Nephron (organoid): ENCODE results near the gene MEMO1.

Source experiments
- H3K27ac Mint-ChIP-seq, 3 experiments: 2 replicates each; pipeline ENCODE4 v1.8.0; 2020; ENCODE audit warnings: mixed read lengths in 3 of 3, mild to moderate bottlenecking in 2 of 3, moderate library complexity in 1 of 3
- H3K27me3 Mint-ChIP-seq: 2 replicates; pipeline ENCODE4 v1.8.0; 2021; ENCODE audit warnings: low read depth, mild to moderate bottlenecking, moderate library complexity, mixed read lengths
- H3K36me3 Mint-ChIP-seq: 2 replicates; pipeline ENCODE4 v1.8.0; 2020; ENCODE audit warnings: low read depth, mixed read lengths
- H3K4me1 Mint-ChIP-seq: 2 replicates; pipeline ENCODE4 v1.8.0; 2020; ENCODE audit warnings: mixed read lengths
- H3K4me3 Mint-ChIP-seq, 3 experiments: 2 replicates each; pipeline ENCODE4 v1.8.0; 2020; ENCODE audit warnings: mild to moderate bottlenecking in 3 of 3, mixed read lengths in 3 of 3, moderate library complexity in 2 of 3
- H3K9me3 Mint-ChIP-seq: 2 replicates; pipeline ENCODE4 v1.8.0; 2020; ENCODE audit warnings: mixed read lengths
- CTCF ChIP-seq, 3 experiments: fragments of 200-600 bp; sonication (generic); IDR thresholded peaks; one replicate each; pipeline ENCODE4 v1.5.0; 2021; ENCODE audit warnings: antibody characterized with exemption in 3 of 3; ENCODE audit not compliant: unreplicated experiment in 3 of 3

The MEMO1 gene

DNA sequence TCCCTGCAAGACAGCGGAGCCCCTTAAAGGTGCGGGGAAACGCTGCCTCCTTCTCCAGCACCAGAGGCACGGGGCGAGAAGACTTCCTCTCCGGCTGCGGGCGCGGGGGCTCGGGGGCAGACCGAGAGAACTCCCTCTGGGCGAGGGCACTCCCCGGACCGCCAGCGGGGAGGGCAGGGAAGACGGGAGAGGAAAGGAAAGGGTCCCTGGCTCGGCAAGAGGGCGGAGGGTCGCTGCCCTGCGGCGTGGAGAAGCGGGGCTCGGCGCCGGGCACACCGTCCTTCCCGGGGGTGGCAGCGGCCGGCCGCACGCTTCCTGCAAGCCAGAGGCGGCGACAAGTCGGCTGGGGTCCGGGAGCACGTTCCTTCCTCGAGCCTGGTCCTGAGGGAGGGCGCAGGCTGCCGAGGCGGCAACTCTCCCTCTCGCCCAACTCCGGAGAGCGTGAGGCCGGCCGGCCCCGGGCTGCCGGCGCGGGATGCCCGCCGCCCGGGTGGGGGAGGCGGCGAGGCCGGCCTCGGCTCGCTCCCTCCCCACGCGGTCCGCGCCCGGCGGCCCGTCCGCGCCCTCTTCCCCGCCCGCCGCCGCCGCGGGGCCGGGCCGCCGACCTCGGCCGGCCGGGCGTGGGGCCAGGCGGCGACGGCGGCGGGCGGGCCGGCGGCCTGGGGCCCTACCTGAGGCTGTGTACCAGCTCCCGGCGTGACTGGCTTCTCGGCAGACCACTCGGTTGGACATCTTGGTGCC, 1.1 kb downstream of the MEMO1 start:
- no peak for TF ChIP-seq CTCF (IDR thresholded peaks at IDR 0.05; ENCODE audit: unreplicated experiment in 3 of 3)
- no peaks in the 10 kb centered on the region for H3K27me3 Mint-ChIP-seq
- peaks cover 37% of the 10 kb centered on the region for H3K4me1 Mint-ChIP-seq
- H3K4me3 Mint-ChIP-seq = peak overlapping the region; percentile 96 to 98 (median 98)
- H3K9me3 Mint-ChIP-seq = no peaks in the 10 kb centered on the region
- peaks cover 9% of the 10 kb centered on the region for H3K36me3 Mint-ChIP-seq
- H3K27ac Mint-ChIP-seq = peak overlapping the region; percentile 69 to 97 (median 82)

- Mint-ChIP-seq H3K36me3 (peaks cover 8% of the 10 kb centered on the region), H3K4me1 (peaks cover 37% of the 10 kb centered on the region), H3K9me3 (no peaks in the 10 kb centered on the region), H3K4me3 (peak overlapping the region; percentile 96 to 98 (median 98)), H3K27ac (peak overlapping the region; percentile 69 to 97 (median 82)), H3K27me3 (no peaks in the 10 kb centered on the region)
- no peak for TF ChIP-seq CTCF (IDR thresholded peaks at IDR 0.05; ENCODE audit: unreplicated experiment in 3 of 3)
These were observed 1.8 kb downstream of the MEMO1 start for GRCh38 chr2:32008805-32009515.

DNA sequence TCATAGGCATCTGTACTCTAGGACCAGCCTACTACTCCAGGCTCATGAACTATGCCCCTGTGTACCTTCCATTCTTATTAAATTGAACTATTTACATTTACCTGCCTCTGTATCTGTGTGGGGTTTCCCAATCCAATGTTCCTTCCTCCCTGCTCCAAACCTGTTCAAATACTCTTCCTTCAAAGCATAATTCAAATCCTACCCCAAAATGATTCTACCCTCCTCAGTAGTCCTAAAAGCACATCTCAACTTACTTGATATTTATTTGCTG, 3.8 kb downstream of the MEMO1 start:
- no peak overlapping the region for H3K4me3 Mint-ChIP-seq
- H3K27ac Mint-ChIP-seq = no peak overlapping the region
- no peaks in the 10 kb centered on the region for H3K27me3 Mint-ChIP-seq
- H3K36me3 Mint-ChIP-seq = peaks cover 3% of the 10 kb centered on the region
- H3K4me1 Mint-ChIP-seq = peaks cover 37% of the 10 kb centered on the region
- no peaks in the 10 kb centered on the region for H3K9me3 Mint-ChIP-seq
- no peak for TF ChIP-seq CTCF (IDR thresholded peaks at IDR 0.05; ENCODE audit: unreplicated experiment in 3 of 3)

DNA sequence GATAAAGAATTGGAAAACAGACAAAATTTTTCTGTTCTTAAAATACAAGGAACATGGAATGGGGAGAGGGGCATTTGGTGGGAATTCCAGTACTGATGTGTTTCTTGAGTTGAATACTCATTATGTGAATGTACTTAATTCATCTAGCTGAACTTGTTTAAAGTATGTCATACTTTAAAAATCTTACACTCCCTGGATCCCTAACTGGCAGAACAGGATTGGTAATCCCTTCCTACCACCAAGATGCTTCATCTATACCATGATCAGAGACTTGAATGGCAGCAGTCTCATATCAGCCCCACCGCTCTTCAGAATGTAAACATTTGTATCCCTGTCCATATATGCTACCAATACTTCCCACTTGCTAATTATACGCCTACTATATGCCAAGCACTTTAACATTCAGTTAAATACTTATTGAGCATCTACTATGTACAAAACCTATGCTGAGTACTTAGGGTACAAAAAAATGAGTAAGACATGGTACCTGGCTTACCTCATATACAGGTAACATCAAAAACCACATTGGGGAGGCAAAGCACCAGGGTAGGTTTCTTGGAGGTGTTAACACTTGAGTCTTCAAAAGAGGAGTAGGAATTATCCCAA, 5.3 kb downstream of the MEMO1 start:
- Mint-ChIP-seq H3K4me1 (peaks cover 30% of the 10 kb centered on the region), H3K4me3 (peak overlapping the region in 2 of 3 experiments; percentile 8 to 38), H3K27ac (peak overlapping the region in 1 of 3 experiments; percentile 3), H3K36me3 (peaks cover 7% of the 10 kb centered on the region), H3K9me3 (no peaks in the 10 kb centered on the region), H3K27me3 (no peaks in the 10 kb centered on the region)
- TF ChIP-seq CTCF (IDR thresholded peaks at IDR 0.05; ENCODE audit: unreplicated experiment in 3 of 3) = no peak

GRCh38 chr2:32003791-32004190, 7.0 kb downstream of the MEMO1 start:
- H3K27ac Mint-ChIP-seq = no peak overlapping the region
- H3K4me1 Mint-ChIP-seq = peaks cover 28% of the 10 kb centered on the region
- peaks cover 8% of the 10 kb centered on the region for H3K36me3 Mint-ChIP-seq
- no peaks in the 10 kb centered on the region for H3K27me3 Mint-ChIP-seq
- no peak overlapping the region for H3K4me3 Mint-ChIP-seq
- TF ChIP-seq CTCF (IDR thresholded peaks at IDR 0.05; ENCODE audit: unreplicated experiment in 3 of 3) = no peak
- no peaks in the 10 kb centered on the region for H3K9me3 Mint-ChIP-seq
